HCT116 (cell line): ENCODE measurements around the gene PAX6. TPM values are rescaled to one million over a fixed set of nuclear protein-coding genes. Genes with fewer than 3 reads are reported as not detected.

Experiments
- ATAC-seq: fragments of 200-7000 bp; cut with Tn5 transposase; 2 replicates; pipeline ENCODE4 v1.9.1; 2020; ENCODE audit warnings: mild to moderate bottlenecking, moderate library complexity
- BruUV-seq: library from RNA; stranded (reverse); fragments of 400-500 nt; replicated peaks from 2 replicates; lab custom pipeline; 2021; lab: Mats Ljungman, UMichigan
- CTCF ChIA-PET: fragments of 300-600 bp; sonication (Branson Sonifier 250); formaldehyde crosslinking; loops from one replicate; lab custom pipeline; 2021; ENCODE audit warnings: antibody characterized with exemption; lab: Charles Lee
- POLR2A ChIA-PET: fragments of 300-600, 350-600 bp; sonication (Branson Sonifier 250); formaldehyde crosslinking; loops from one replicate; lab custom pipeline; 2021; ENCODE audit warnings: antibody characterized with exemption; lab: Charles Lee
- RAD21 ChIA-PET, 2 experiments: fragments of 300-600 bp; sonication (Branson Sonifier 250); formaldehyde crosslinking; loops; one replicate each; lab custom pipeline; 2023; ENCODE audit warnings: low total read pairs in 2 of 2; ENCODE audit not compliant: uncharacterized antibody in 2 of 2, unreplicated experiment in 2 of 2, low non-redundant PET in 1 of 2; lab: Charles Lee
- DNase-seq: peaks from one replicate; pipeline ENCODE4 v3.0.0-alpha.2; 2010; ENCODE audit warnings: low read depth, low spot score
- H2AFZ ChIP-seq: fragments of 200-600 bp; shearing (Covaris generic), sonication (generic); 2 replicates; pipeline ENCODE4 v1.6.1; 2017; ENCODE audit warnings: low read depth, mixed run types, mixed read lengths, antibody characterized with exemption, low read length; ENCODE audit not compliant: poor library complexity, severe bottlenecking
- H3K27ac ChIP-seq: 2 replicates; pipeline ENCODE4 v1.5.1; 2012; ENCODE audit warnings: low read depth, low read length
- H3K27me3 ChIP-seq: fragments of 200-600 bp; sonication (generic); 2 replicates; pipeline ENCODE4 v1.6.1; 2016; ENCODE audit warnings: mixed run types, low read length, mixed read lengths; ENCODE audit not compliant: insufficient read depth
- H3K36me3 ChIP-seq, 2 experiments: fragments of 200-500 bp in 1 of 2; fragments of 200-600 bp in 1 of 2; sonication (Bioruptor generic) in 1 of 2; sonication (generic) in 1 of 2; 2 replicates each; pipeline versions ENCODE4 v1.5.1 to v1.6.1; 2014 to 2016; ENCODE audit warnings: low read length in 2 of 2, inconsistent platforms in 1 of 2, mixed read lengths in 1 of 2, mixed run types in 1 of 2; ENCODE audit not compliant: insufficient read depth in 2 of 2, control insufficient read depth in 1 of 2
- H3K4me1 ChIP-seq, 2 experiments: fragments of 200-600 bp in 1 of 2; sonication (generic) in 1 of 2; 2 replicates each; pipeline versions ENCODE4 v1.5.1 to v1.6.1; 2012 to 2017; ENCODE audit warnings: low read length in 2 of 2, inconsistent platforms in 1 of 2, mild to moderate bottlenecking in 1 of 2, mixed read lengths in 1 of 2, mixed run types in 1 of 2, moderate library complexity in 1 of 2; ENCODE audit not compliant: insufficient read depth in 2 of 2, control insufficient read depth in 1 of 2
- H3K4me2 ChIP-seq: fragments of 200-600 bp; sonication (generic); 2 replicates; pipeline ENCODE4 v1.6.1; 2017; ENCODE audit warnings: mixed run types, low read length, mixed read lengths
- H3K4me3 ChIP-seq, 2 experiments: fragments of 200-600 bp in 1 of 2; sonication (generic) in 1 of 2; replicated peaks in 1 of 2; 2 replicates each; pipeline ENCODE4 v1.5.1; 2011 to 2016; ENCODE audit warnings: low read length in 2 of 2, control low read depth in 1 of 2, low read depth in 1 of 2, mild to moderate bottlenecking in 1 of 2, mixed read lengths in 1 of 2, mixed run types in 1 of 2
- H3K79me2 ChIP-seq: fragments of 200-600 bp; sonication (generic); 2 replicates; pipeline ENCODE4 v1.6.1; 2017; ENCODE audit warnings: mild to moderate bottlenecking, mixed run types, low read length, moderate library complexity, mixed read lengths; ENCODE audit not compliant: insufficient read depth
- H3K9ac ChIP-seq: fragments of 200-600 bp; sonication (generic); 2 replicates; pipeline ENCODE4 v1.6.1; 2016; ENCODE audit warnings: low read length, mixed read lengths
- H3K9me2 ChIP-seq: fragments of 200-600 bp; sonication (generic), shearing (Covaris generic); 2 replicates; pipeline ENCODE4 v1.6.1; 2017; ENCODE audit warnings: mixed run types, mild to moderate bottlenecking, moderate library complexity; ENCODE audit not compliant: insufficient read depth
- H3K9me3 ChIP-seq, 2 experiments: fragments of 200-500 bp in 1 of 2; fragments of 200-600 bp in 1 of 2; sonication (Bioruptor generic) in 1 of 2; sonication (generic) in 1 of 2; 2 replicates each; pipeline ENCODE4 v1.6.1; 2014 to 2017; ENCODE audit warnings: low read length in 2 of 2, mixed read lengths in 2 of 2, inconsistent platforms in 1 of 2, low read depth in 1 of 2, mild to moderate bottlenecking in 1 of 2, mixed run types in 1 of 2, moderate library complexity in 1 of 2; ENCODE audit not compliant: control insufficient read depth in 1 of 2, insufficient read depth in 1 of 2
- H4K20me1 ChIP-seq: fragments of 200-600 bp; sonication (generic), shearing (Covaris generic); 2 replicates; pipeline ENCODE4 v1.6.1; 2017; ENCODE audit warnings: mixed run types, mild to moderate bottlenecking, moderate library complexity; ENCODE audit not compliant: insufficient read depth
- CBX3 ChIP-seq: IDR thresholded peaks from 2 replicates; pipeline ENCODE4 v1.6.1; 2012; ENCODE audit warnings: low read depth
- CEBPB ChIP-seq: IDR thresholded peaks from 2 replicates; pipeline ENCODE4 v1.6.1; 2012; ENCODE audit warnings: low read depth
- EGR1 ChIP-seq: IDR thresholded peaks from 2 replicates; pipeline ENCODE4 v1.6.1; 2012; ENCODE audit warnings: low read depth
- ELF1 ChIP-seq: IDR thresholded peaks from 2 replicates; pipeline ENCODE4 v1.6.1; 2012; ENCODE audit warnings: low read depth, borderline replicate concordance
- EZH2 ChIP-seq: fragments of 200-600 bp; sonication (generic); IDR thresholded peaks from 2 replicates; pipeline ENCODE4 v1.6.1; 2017; ENCODE audit warnings: antibody characterized with exemption, mixed run types
- EZH2phosphoT487 ChIP-seq: fragments of 200-600 bp; IDR thresholded peaks from 2 replicates; pipeline ENCODE4 v1.6.1; 2018; ENCODE audit warnings: antibody characterized with exemption, borderline replicate concordance
- FOSL1 ChIP-seq: IDR thresholded peaks from 2 replicates; pipeline ENCODE4 v1.6.1; 2012; ENCODE audit warnings: low read depth
- JUND ChIP-seq: IDR thresholded peaks from 2 replicates; pipeline ENCODE4 v1.6.1; 2012
- POLR2A ChIP-seq: IDR thresholded peaks from 2 replicates; pipeline ENCODE4 v1.7.0; 2011; ENCODE audit warnings: borderline replicate concordance; ENCODE audit not compliant: insufficient read depth, insufficient read length; ENCODE audit errors: extremely low read depth
- RAD21 ChIP-seq: IDR thresholded peaks from 2 replicates; pipeline ENCODE4 v1.6.1; 2012; ENCODE audit warnings: low read depth, mild to moderate bottlenecking
- SIN3A ChIP-seq: IDR thresholded peaks from 2 replicates; pipeline ENCODE4 v1.6.1; 2012; ENCODE audit warnings: low read depth
- SP1 ChIP-seq: IDR thresholded peaks from 2 replicates; pipeline ENCODE4 v1.6.1; 2012; ENCODE audit warnings: low read depth
- TCF7L2 ChIP-seq: IDR thresholded peaks from 2 replicates; pipeline ENCODE4 v1.7.0; 2011; ENCODE audit warnings: borderline replicate concordance, inconsistent platforms; ENCODE audit not compliant: insufficient read depth, insufficient read length; ENCODE audit errors: extremely low read depth
- YY1 ChIP-seq: IDR thresholded peaks from 2 replicates; pipeline ENCODE4 v1.6.1; 2011; ENCODE audit warnings: low read length, low read depth, moderate library complexity, mild to moderate bottlenecking; ENCODE audit not compliant: insufficient replicate concordance; ENCODE audit errors: extremely low read depth
- ZNF274 ChIP-seq: fragments of 200-500 bp; sonication (Bioruptor generic); IDR thresholded peaks from 2 replicates; pipeline ENCODE4 v1.6.1; 2014; ENCODE audit warnings: mild to moderate bottlenecking, low read depth, low read length, inconsistent platforms
- intact Hi-C: fragments of 100-400 bp; cut with micrococcal nuclease; formaldehyde crosslinking; loops from 2 replicates; pipeline ENCODE4 v1.10.0; 2022
- total RNA-seq: library from RNA; stranded (reverse); gene quantifications from one replicate; pipeline ENCODE4 v1.2.1, GENCODE V29; 2021; ENCODE audit not compliant: unreplicated experiment
- TF ChIP-seq, protein P1 (sequence below), 3 experiments: fragments of 200-600 bp in 1 of 3; sonication (generic) in 1 of 3; IDR thresholded peaks in 2 of 3; conservative IDR thresholded peaks in 1 of 3; 2 replicates each; pipeline ENCODE4 v1.5.1; 2012 to 2017; ENCODE audit warnings: low read depth in 2 of 3, low read length in 2 of 3, antibody characterized with exemption in 1 of 3, borderline replicate concordance in 1 of 3, control low read depth in 1 of 3, mild to moderate bottlenecking in 1 of 3, mixed read lengths in 1 of 3, mixed run types in 1 of 3, moderate library complexity in 1 of 3; ENCODE audit not compliant: insufficient read depth in 1 of 3
- TF ChIP-seq, protein P2 (sequence below): IDR thresholded peaks from 2 replicates; pipeline ENCODE4 v1.6.1; 2012; ENCODE audit warnings: low read depth
- TF ChIP-seq, protein P3 (sequence below): IDR thresholded peaks from 2 replicates; pipeline ENCODE4 v1.6.1; 2012

Gene PAX6
- total RNA-seq, 1 experiment from 2014 or later = 5.3 TPM

DNA sequence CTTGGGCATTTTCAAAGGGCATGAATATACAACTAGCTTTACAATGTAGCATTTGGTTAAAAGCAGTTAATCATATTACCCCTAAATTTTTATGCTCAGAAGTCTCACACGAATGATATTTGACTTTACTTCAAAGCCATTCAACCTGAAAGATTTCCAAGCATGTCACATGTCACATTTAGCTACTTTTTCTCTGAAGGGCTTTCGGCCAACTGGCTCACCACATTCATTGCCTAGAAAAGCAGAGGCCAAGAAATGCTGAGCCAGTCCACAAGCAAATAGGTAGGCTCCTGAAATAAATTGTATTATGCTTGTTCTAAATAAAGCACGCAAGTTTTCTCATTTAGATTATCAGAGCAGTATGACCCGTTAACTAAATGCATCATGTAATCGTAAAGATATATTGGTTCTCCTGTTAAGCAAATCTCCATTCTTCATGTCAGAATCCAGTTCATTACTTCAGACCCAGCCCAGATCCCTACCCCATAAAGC lies 30.6 kb downstream of the PAX6 start:
- CTCF ChIA-PET = no interaction called here

More for the DNA sequence above, 30.6 kb downstream of the PAX6 start:
- RAD21 ChIA-PET = no interaction called here
- no peaks in the 10 kb centered on the region for H3K27me3 ChIP-seq
- no peak overlapping the region for H3K9ac ChIP-seq
- H3K36me3 ChIP-seq = no peaks in the 10 kb centered on the region
- H3K79me2 ChIP-seq = no peaks in the 10 kb centered on the region
- POLR2A ChIA-PET = no interaction called here
- H3K27ac ChIP-seq = no peak overlapping the region
- intact Hi-C loops = no loop called here
- H3K4me2 ChIP-seq = no peak overlapping the region
- no TSS peak for BruUV-seq
- H3K4me1 ChIP-seq = no peaks in the 10 kb centered on the region
- no peaks in the 10 kb centered on the region for H3K9me2 ChIP-seq
- H3K9me3 ChIP-seq = no peaks in the 10 kb centered on the region
- H4K20me1 ChIP-seq = no peaks in the 10 kb centered on the region
- H3K4me3 ChIP-seq = no peak overlapping the region
- ATAC-seq (no peak), DNase-seq (no peak)
- H2AFZ ChIP-seq = no peak overlapping the region
- TF ChIP-seq POLR2A (no peak), YY1 (no peak), ZNF274 (no peak), FOSL1 (no peak), EGR1 (no peak), CBX3 (no peak), EZH2phosphoT487 (no peak), RAD21 (no peak), SP1 (no peak), TCF7L2 (no peak), SIN3A (no peak), JUND (no peak), CEBPB (no peak), ELF1 (no peak), EZH2 (no peak)
- TF ChIP-seq, protein P1, sequence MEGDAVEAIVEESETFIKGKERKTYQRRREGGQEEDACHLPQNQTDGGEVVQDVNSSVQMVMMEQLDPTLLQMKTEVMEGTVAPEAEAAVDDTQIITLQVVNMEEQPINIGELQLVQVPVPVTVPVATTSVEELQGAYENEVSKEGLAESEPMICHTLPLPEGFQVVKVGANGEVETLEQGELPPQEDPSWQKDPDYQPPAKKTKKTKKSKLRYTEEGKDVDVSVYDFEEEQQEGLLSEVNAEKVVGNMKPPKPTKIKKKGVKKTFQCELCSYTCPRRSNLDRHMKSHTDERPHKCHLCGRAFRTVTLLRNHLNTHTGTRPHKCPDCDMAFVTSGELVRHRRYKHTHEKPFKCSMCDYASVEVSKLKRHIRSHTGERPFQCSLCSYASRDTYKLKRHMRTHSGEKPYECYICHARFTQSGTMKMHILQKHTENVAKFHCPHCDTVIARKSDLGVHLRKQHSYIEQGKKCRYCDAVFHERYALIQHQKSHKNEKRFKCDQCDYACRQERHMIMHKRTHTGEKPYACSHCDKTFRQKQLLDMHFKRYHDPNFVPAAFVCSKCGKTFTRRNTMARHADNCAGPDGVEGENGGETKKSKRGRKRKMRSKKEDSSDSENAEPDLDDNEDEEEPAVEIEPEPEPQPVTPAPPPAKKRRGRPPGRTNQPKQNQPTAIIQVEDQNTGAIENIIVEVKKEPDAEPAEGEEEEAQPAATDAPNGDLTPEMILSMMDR (IDR thresholded peaks at IDR 0.05 in 2 of 3, conservative IDR thresholded peaks at IDR 0.05 in 1 of 3; ENCODE audit: borderline replicate concordance in 1 of 3, insufficient read depth in 1 of 3, low read depth in 2 of 3, low read length in 2 of 3) = no peak
- TF ChIP-seq, protein P2, sequence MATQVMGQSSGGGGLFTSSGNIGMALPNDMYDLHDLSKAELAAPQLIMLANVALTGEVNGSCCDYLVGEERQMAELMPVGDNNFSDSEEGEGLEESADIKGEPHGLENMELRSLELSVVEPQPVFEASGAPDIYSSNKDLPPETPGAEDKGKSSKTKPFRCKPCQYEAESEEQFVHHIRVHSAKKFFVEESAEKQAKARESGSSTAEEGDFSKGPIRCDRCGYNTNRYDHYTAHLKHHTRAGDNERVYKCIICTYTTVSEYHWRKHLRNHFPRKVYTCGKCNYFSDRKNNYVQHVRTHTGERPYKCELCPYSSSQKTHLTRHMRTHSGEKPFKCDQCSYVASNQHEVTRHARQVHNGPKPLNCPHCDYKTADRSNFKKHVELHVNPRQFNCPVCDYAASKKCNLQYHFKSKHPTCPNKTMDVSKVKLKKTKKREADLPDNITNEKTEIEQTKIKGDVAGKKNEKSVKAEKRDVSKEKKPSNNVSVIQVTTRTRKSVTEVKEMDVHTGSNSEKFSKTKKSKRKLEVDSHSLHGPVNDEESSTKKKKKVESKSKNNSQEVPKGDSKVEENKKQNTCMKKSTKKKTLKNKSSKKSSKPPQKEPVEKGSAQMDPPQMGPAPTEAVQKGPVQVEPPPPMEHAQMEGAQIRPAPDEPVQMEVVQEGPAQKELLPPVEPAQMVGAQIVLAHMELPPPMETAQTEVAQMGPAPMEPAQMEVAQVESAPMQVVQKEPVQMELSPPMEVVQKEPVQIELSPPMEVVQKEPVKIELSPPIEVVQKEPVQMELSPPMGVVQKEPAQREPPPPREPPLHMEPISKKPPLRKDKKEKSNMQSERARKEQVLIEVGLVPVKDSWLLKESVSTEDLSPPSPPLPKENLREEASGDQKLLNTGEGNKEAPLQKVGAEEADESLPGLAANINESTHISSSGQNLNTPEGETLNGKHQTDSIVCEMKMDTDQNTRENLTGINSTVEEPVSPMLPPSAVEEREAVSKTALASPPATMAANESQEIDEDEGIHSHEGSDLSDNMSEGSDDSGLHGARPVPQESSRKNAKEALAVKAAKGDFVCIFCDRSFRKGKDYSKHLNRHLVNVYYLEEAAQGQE = no peak
- TF ChIP-seq, protein P3, sequence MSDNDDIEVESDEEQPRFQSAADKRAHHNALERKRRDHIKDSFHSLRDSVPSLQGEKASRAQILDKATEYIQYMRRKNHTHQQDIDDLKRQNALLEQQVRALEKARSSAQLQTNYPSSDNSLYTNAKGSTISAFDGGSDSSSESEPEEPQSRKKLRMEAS = no peak
